ENCODE data around the gene FAM47E. TPM values are rescaled to one million over a fixed set of nuclear protein-coding genes. Genes with fewer than 3 reads are reported as not detected.

FAM47E gene
- total and polyA plus RNA-seq, 9 of the 15 experiments (the other 6 are each of a cell fraction or from before 2014, with no cell fraction given): 3.7 to 15.6 (median 6.4) TPM

- H3K4me2 ChIP-seq (ENCODE audit: insufficient read depth, low read length): no peak overlapping the region
These were observed 741 bp downstream of the FAM47E start for GRCh38 chr4:76252271-76252653.

More at GRCh38 chr4:76252271-76252653, 741 bp downstream of the FAM47E start:
- ChIA-PET POLR2A (no interaction called here), CTCF (ENCODE audit: low intra/inter-chr PET ratio) (no interaction called here)
- Histone ChIP-seq H4K20me1 (replicated peaks; ENCODE audit: control insufficient read depth, insufficient read depth, low read length) (no peaks in the 10 kb centered on the region), H3K4me1 (replicated peaks in 1 of 2; ENCODE audit: control insufficient read depth in 2 of 2, insufficient read depth in 2 of 2, low read length in 2 of 2) (peaks cover 8 to 18% of the 10 kb centered on the region in 2 experiments; a peak in 4 of 5 replicates), H3K36me3 (ENCODE audit: control insufficient read depth, insufficient read depth, low read length) (no peaks in the 10 kb centered on the region), H3K4me3 (no peak overlapping the region), H3K27me3 (ENCODE audit: control insufficient read depth in 2 of 2, insufficient read depth in 2 of 2, low read length in 2 of 2) (no peaks in the 10 kb centered on the region), H3K9me1 (ENCODE audit: control insufficient read depth, insufficient read depth, low read length) (no peaks in the 10 kb centered on the region), H2AFZ (ENCODE audit: low read depth, low read length) (no peak overlapping the region), H3K27ac (ENCODE audit: extremely low read depth, low read depth, low read length) (no peak overlapping the region), H3K79me2 (ENCODE audit: control insufficient read depth, insufficient read depth, low read length) (no peaks in the 10 kb centered on the region), H3K9me3 (replicated peaks; ENCODE audit: control insufficient read depth, insufficient read depth, low read depth, low read length) (no peaks in the 10 kb centered on the region), H3K9ac (ENCODE audit: insufficient read depth in 1 of 2, low read depth in 2 of 2, low read length in 2 of 2) (no peak overlapping the region)
- ATAC-seq (no peak), FAIRE-seq (no peak), DNase-seq (ENCODE audit: extremely low read depth in 1 of 4, low spot score in 3 of 4) (no peak)
- in situ Hi-C loops (cut with MboI) (no loop called here), intact Hi-C loops (cut with micrococcal nuclease) (loop anchor here (10.0 kb wide), 1 partner anchor 123 kb away; no protein-coding TSS in a partner anchor)
- no TSS peak for BruUV-seq (replicated peaks)
- TF ChIP-seq ZNF165 (CRISPR knock-in tag; IDR thresholded peaks at IDR 0.05; ENCODE audit: borderline replicate concordance) (no peak), CREB3L1 (IDR thresholded peaks at IDR 0.05; ENCODE audit: borderline replicate concordance, low read depth) (no peak), ZNF444 (CRISPR knock-in tag; IDR thresholded peaks at IDR 0.05) (no peak), MXI1 (IDR thresholded peaks at IDR 0.05; ENCODE audit: low read depth, low read length) (no peak), BMI1 (IDR thresholded peaks at IDR 0.05; ENCODE audit: low read length) (no peak), TCFL5 (CRISPR knock-in tag; conservative IDR thresholded peaks at IDR 0.05) (no peak), RNF2 (IDR thresholded peaks at IDR 0.05) (no peak), NFXL1 (CRISPR knock-in tag; IDR thresholded peaks at IDR 0.05) (no peak), IFI16 (CRISPR knock-in tag; IDR thresholded peaks at IDR 0.05) (no peak), SUPT5H (IDR thresholded peaks at IDR 0.05) (no peak), SNRNP70 (optimal IDR thresholded peaks at IDR 0.05; ENCODE audit: low read depth, low read length) (no peak), MEF2D (tag; conservative IDR thresholded peaks at IDR 0.05; ENCODE audit: low read depth) (no peak), SIN3A (IDR thresholded peaks at IDR 0.05; ENCODE audit: borderline replicate concordance in 2 of 2, control insufficient read depth in 1 of 2, low read depth in 2 of 2, low read length in 2 of 2) (no peak), NCOA6 (IDR thresholded peaks at IDR 0.05) (no peak)
- whole genome bisulfite sequencing (ENCODE audit: insufficient coverage, low coverage, missing lambda C conversion rate): 79% methylated on average over 8 of the region's 8 CpGs
